H1 (cell line): Measurements from ENCODE around the gene MYO1D. TPM values are rescaled to one million over a fixed set of nuclear protein-coding genes. Genes with fewer than 3 reads are reported as not detected.

ENCODE experiments used
- EZH2 ChIP-seq: fragments of 200-600 bp; sonication (generic); IDR thresholded peaks from 2 replicates; pipeline ENCODE4 v1.7.1; 2012; ENCODE audit warnings: low read depth, mild to moderate bottlenecking, moderate library complexity, low read length, inconsistent platforms; ENCODE audit not compliant: severe bottlenecking
- MAFK ChIP-seq: IDR thresholded peaks from 2 replicates; pipeline ENCODE4 v1.6.1; 2012; ENCODE audit warnings: low read depth, mild to moderate bottlenecking, improper control_type of control experiment, low read length
- POLR2A ChIP-seq, 2 experiments: IDR thresholded peaks; 1 replicate in 1 of 2; 2 replicates in 1 of 2; pipeline ENCODE4 v1.6.1; 2011; ENCODE audit warnings: low read depth in 2 of 2, low read length in 2 of 2, mild to moderate bottlenecking in 2 of 2; ENCODE audit errors: control extremely low read depth in 1 of 2
- POLR2AphosphoS5 ChIP-seq: IDR thresholded peaks from 2 replicates; pipeline ENCODE4 v1.6.1; 2011; ENCODE audit warnings: low read depth, low read length
- RAD21 ChIP-seq, 2 experiments: IDR thresholded peaks in 1 of 2; conservative IDR thresholded peaks in 1 of 2; 2 replicates each; pipeline ENCODE4 v1.6.1; 2011; ENCODE audit warnings: low read depth in 2 of 2, low read length in 2 of 2, improper control_type of control experiment in 1 of 2, inconsistent platforms in 1 of 2, mild to moderate bottlenecking in 1 of 2, moderate library complexity in 1 of 2
- RFX5 ChIP-seq: IDR thresholded peaks from 2 replicates; pipeline ENCODE4 v1.6.1; 2011; ENCODE audit warnings: low read depth, low read length, improper control_type of control experiment, borderline replicate concordance
- polyA plus RNA-seq, 7 experiments: library from polyadenylated mRNA; depleted of rRNA in 3 of 7; stranded (reverse) in 5 of 7; unstranded in 2 of 7; fragments of >200 nt in 5 of 7; fragments of 200-250 nt in 2 of 7; gene quantifications; 1 replicate in 5 of 7; 2 replicates in 1 of 7; 4 replicates in 1 of 7; pipeline versions ENCODE4 v1.2.1 to v1.2.3, GENCODE V29; 2011 to 2013; ENCODE audit warnings: missing spikeins in 2 of 7, mixed read lengths in 2 of 7
- total RNA-seq: library from RNA; stranded (reverse); fragmentation: NEBNext Ultra II Directional; extraction: Animal tissue kit (Norgen Biotek cat#: 25700); gene quantifications from 2 replicates; pipeline ENCODE4 v1.2.1, GENCODE V29; 2021

The MYO1D gene
- total and polyA plus RNA-seq, 2 of the 8 experiments (the other 6 are each of a cell fraction or from before 2014, with no cell fraction given): 6.5 to 25.4 TPM

- no peak for TF ChIP-seq POLR2AphosphoS5
- TF ChIP-seq MAFK: no peak
- TF ChIP-seq RFX5: no peak
- no peak for TF ChIP-seq EZH2
- no peak for TF ChIP-seq POLR2A (IDR thresholded peaks at IDR 0.05; ENCODE audit: control extremely low read depth in 1 of 2, low read depth in 2 of 2, low read length in 2 of 2)
- no peak for TF ChIP-seq RAD21 (IDR thresholded peaks at IDR 0.05 in 1 of 2, conservative IDR thresholded peaks at IDR 0.05 in 1 of 2; ENCODE audit: low read depth in 2 of 2, low read length in 2 of 2)
Measured at GRCh38 chr17:32477220-32477619, 399.7 kb downstream of the MYO1D start (continued).
